Endothelial cell of umbilical vein (primary cell): ENCODE measurements around the gene SMARCE1. TPM values are rescaled to one million over a fixed set of nuclear protein-coding genes. Genes with fewer than 3 reads are reported as not detected.

ENCODE experiments used
- BruUV-seq: library from RNA; stranded (reverse); fragments of 400-500 nt; replicated peaks from 2 replicates; lab custom pipeline; 2021; lab: Mats Ljungman, UMichigan
- CTCF ChIA-PET: fragments of 300-600, 350-600 bp; sonication (Branson Sonifier 250); formaldehyde crosslinking; loops from one replicate; lab custom pipeline; 2021; ENCODE audit warnings: antibody characterized with exemption, inconsistent platforms; lab: Charles Lee
- POLR2A ChIA-PET: fragments of 300-600, 350-600 bp; sonication (Branson Sonifier 250); formaldehyde crosslinking; loops from one replicate; lab custom pipeline; 2021; ENCODE audit warnings: antibody characterized with exemption, inconsistent platforms; lab: Charles Lee
- DNase-seq: peaks from one replicate; pipeline ENCODE4 v3.0.0-alpha.2; 2011; ENCODE audit warnings: low read depth, low spot score
- FAIRE-seq: peaks from 2 replicates; lab custom pipeline; 2011; peaks lifted over from hg19 to GRCh38; lab: Jason Lieb, UNC
- H2AFZ ChIP-seq: 2 replicates; pipeline ENCODE4 v1.6.0; 2012; ENCODE audit warnings: low read depth, low read length, control low read depth, inconsistent platforms
- H3K27ac ChIP-seq: 2 replicates; pipeline ENCODE4 v1.5.1; 2011; ENCODE audit warnings: low read depth, mild to moderate bottlenecking, control low read depth, low read length, moderate library complexity; ENCODE audit not compliant: insufficient read depth
- H3K27me3 ChIP-seq, 2 experiments: 2 replicates each; pipeline versions ENCODE4 v1.6.0 to v1.6.1; 2011; ENCODE audit warnings: low read length in 2 of 2, mixed read lengths in 1 of 2; ENCODE audit not compliant: control insufficient read depth in 2 of 2, insufficient read depth in 2 of 2
- H3K36me3 ChIP-seq, 2 experiments: 2 replicates in 1 of 2; 3 replicates in 1 of 2; pipeline ENCODE4 v1.5.1; 2011; ENCODE audit warnings: low read length in 2 of 2, mild to moderate bottlenecking in 1 of 2, moderate library complexity in 1 of 2; ENCODE audit not compliant: control insufficient read depth in 2 of 2, insufficient read depth in 2 of 2; ENCODE audit errors: extremely low read depth in 1 of 2
- H3K4me1 ChIP-seq: 3 replicates; pipeline ENCODE4 v1.5.1; 2011; ENCODE audit warnings: mild to moderate bottlenecking, low read length; ENCODE audit not compliant: control insufficient read depth, insufficient read depth; ENCODE audit errors: extremely low read depth
- H3K4me2 ChIP-seq: 2 replicates; pipeline ENCODE4 v1.6.1; 2011; ENCODE audit warnings: low read length, control low read depth, mixed read lengths; ENCODE audit not compliant: insufficient read depth
- H3K4me3 ChIP-seq, 3 experiments: fragments of 200-600 bp in 1 of 3; sonication (generic), shearing (Covaris generic) in 1 of 3; replicated peaks in 1 of 3; 2 replicates each; pipeline ENCODE4 v1.5.1; 2011 to 2016; ENCODE audit warnings: control low read depth in 3 of 3, low read length in 3 of 3, mild to moderate bottlenecking in 2 of 3, inconsistent platforms in 1 of 3, low read depth in 1 of 3, moderate library complexity in 1 of 3; ENCODE audit not compliant: insufficient read depth in 1 of 3
- H3K79me2 ChIP-seq: 2 replicates; pipeline ENCODE4 v1.6.0; 2012; ENCODE audit warnings: low read length, inconsistent platforms; ENCODE audit not compliant: control insufficient read depth, insufficient read depth
- H3K9ac ChIP-seq: replicated peaks from 2 replicates; pipeline ENCODE3; 2011; ENCODE audit warnings: low read length, control low read depth; ENCODE audit not compliant: insufficient read depth; ENCODE audit errors: extremely low read depth
- H3K9me1 ChIP-seq: replicated peaks from 3 replicates; pipeline ENCODE4 v1.6.0; 2011; ENCODE audit warnings: mild to moderate bottlenecking, low read length; ENCODE audit not compliant: control insufficient read depth, insufficient read depth; ENCODE audit errors: extremely low read depth
- H3K9me3 ChIP-seq: replicated peaks from 2 replicates; pipeline ENCODE4 v1.5.1; 2012; ENCODE audit warnings: low read length, inconsistent platforms; ENCODE audit not compliant: control insufficient read depth, insufficient read depth
- H4K20me1 ChIP-seq: replicated peaks from 2 replicates; pipeline ENCODE3; 2011; ENCODE audit warnings: mild to moderate bottlenecking, low read length; ENCODE audit not compliant: control insufficient read depth, insufficient read depth; ENCODE audit errors: extremely low read depth
- EZH2 ChIP-seq: IDR thresholded peaks from 2 replicates; pipeline ENCODE4 v1.6.1; 2012; ENCODE audit warnings: borderline replicate concordance, low read depth, mild to moderate bottlenecking, moderate library complexity, low read length, inconsistent platforms; ENCODE audit not compliant: severe bottlenecking
- FOS ChIP-seq: IDR thresholded peaks from 2 replicates; pipeline ENCODE4 v1.6.1; 2011; ENCODE audit warnings: mild to moderate bottlenecking, low read length, moderate library complexity, borderline replicate concordance; ENCODE audit not compliant: insufficient read depth
- GATA2 ChIP-seq: IDR thresholded peaks from 2 replicates; pipeline ENCODE4 v1.7.0; 2011; ENCODE audit warnings: low read depth, mild to moderate bottlenecking, moderate library complexity, mixed read lengths, low read length; ENCODE audit not compliant: insufficient read length, insufficient read depth
- JUN ChIP-seq: IDR thresholded peaks from 2 replicates; pipeline ENCODE4 v1.6.1; 2011; ENCODE audit warnings: borderline replicate concordance, low read depth; ENCODE audit not compliant: insufficient read length, insufficient read depth
- MAX ChIP-seq: IDR thresholded peaks from 2 replicates; pipeline ENCODE4 v1.6.1; 2011; ENCODE audit not compliant: insufficient read depth, insufficient read length
- MYC ChIP-seq: IDR thresholded peaks from one replicate; pipeline ENCODE4 v1.6.1; 2011; ENCODE audit warnings: mild to moderate bottlenecking, low read depth, low read length
- POLR2A ChIP-seq: IDR thresholded peaks from 2 replicates; pipeline ENCODE4 v1.6.1; 2012; ENCODE audit warnings: low read depth, mild to moderate bottlenecking, control low read depth, low read length
- POLR2AphosphoS5 ChIP-seq: IDR thresholded peaks from 2 replicates; pipeline ENCODE4 v1.6.1; 2012; ENCODE audit warnings: low read depth, mild to moderate bottlenecking, control low read depth, low read length, moderate library complexity; ENCODE audit not compliant: insufficient read depth
- dilution Hi-C: fragments of 300-500 bp; cut with MboI; formaldehyde crosslinking; loops from one replicate; pipeline ENCODE4 v1.15.0; 2019; ENCODE audit warnings: low sequenced_read_pairs; ENCODE audit not compliant: extremely low pct_ligation_motif_present
- intact Hi-C: fragments of 100-400 bp; cut with micrococcal nuclease; formaldehyde crosslinking; loops from one replicate; pipeline ENCODE4 v1.10.0; 2022
- polyA plus RNA-seq, 4 experiments: library from polyadenylated mRNA; depleted of rRNA in 3 of 4; stranded (reverse) in 3 of 4; unstranded in 1 of 4; fragments of >200 nt; gene quantifications; 2 replicates each; pipeline versions ENCODE4 v1.2.1 to v1.2.3, GENCODE V29; 2011 to 2012; ENCODE audit warnings: missing spikeins in 1 of 4
- total RNA-seq: library from RNA; stranded (reverse); gene quantifications from 2 replicates; pipeline ENCODE4 v1.2.3, GENCODE V29; 2021
- TF ChIP-seq, protein P1 (sequence below), 2 donors: IDR thresholded peaks; 1 replicate in 1 of 2; 2 replicates in 1 of 2; pipeline ENCODE4 v1.5.1; 2011; ENCODE audit warnings: low read length in 2 of 2, mild to moderate bottlenecking in 2 of 2, moderate library complexity in 2 of 2, control low read depth in 1 of 2, inconsistent platforms in 1 of 2, low read depth in 1 of 2; ENCODE audit not compliant: insufficient read depth in 1 of 2; ENCODE audit errors: extremely low read depth in 1 of 2

Gene SMARCE1
- total and polyA plus RNA-seq, 2 donors (not counting 3 experiments of a cell fraction or from before 2014, with no cell fraction given) = 28.4 to 127 TPM

GRCh38 chr17:40629842-40630241 lies 17.8 kb downstream of the SMARCE1 start:
- no peaks in the 10 kb centered on the region for H3K79me2 ChIP-seq
- H2AFZ ChIP-seq = no peak overlapping the region
- no peak overlapping the region for H3K27ac ChIP-seq
- no TSS peak for BruUV-seq
- no peak overlapping the region for H3K4me2 ChIP-seq
- no peaks in the 10 kb centered on the region for H3K9me1 ChIP-seq
- H3K36me3 ChIP-seq = peaks cover 8 to 27% of the 10 kb centered on the region in 2 experiments
- no peaks in the 10 kb centered on the region for H3K9me3 ChIP-seq
- DNase-seq (no peak), FAIRE-seq (no peak)
- dilution Hi-C loops = no loop called here
- H3K27me3 ChIP-seq = no peaks in the 10 kb centered on the region
- no peaks in the 10 kb centered on the region for H4K20me1 ChIP-seq
- TF ChIP-seq JUN (no peak), EZH2 (no peak), MAX (no peak), POLR2A (no peak), MYC (no peak), GATA2 (no peak), FOS (no peak), POLR2AphosphoS5 (no peak)
- TF ChIP-seq, protein P1, sequence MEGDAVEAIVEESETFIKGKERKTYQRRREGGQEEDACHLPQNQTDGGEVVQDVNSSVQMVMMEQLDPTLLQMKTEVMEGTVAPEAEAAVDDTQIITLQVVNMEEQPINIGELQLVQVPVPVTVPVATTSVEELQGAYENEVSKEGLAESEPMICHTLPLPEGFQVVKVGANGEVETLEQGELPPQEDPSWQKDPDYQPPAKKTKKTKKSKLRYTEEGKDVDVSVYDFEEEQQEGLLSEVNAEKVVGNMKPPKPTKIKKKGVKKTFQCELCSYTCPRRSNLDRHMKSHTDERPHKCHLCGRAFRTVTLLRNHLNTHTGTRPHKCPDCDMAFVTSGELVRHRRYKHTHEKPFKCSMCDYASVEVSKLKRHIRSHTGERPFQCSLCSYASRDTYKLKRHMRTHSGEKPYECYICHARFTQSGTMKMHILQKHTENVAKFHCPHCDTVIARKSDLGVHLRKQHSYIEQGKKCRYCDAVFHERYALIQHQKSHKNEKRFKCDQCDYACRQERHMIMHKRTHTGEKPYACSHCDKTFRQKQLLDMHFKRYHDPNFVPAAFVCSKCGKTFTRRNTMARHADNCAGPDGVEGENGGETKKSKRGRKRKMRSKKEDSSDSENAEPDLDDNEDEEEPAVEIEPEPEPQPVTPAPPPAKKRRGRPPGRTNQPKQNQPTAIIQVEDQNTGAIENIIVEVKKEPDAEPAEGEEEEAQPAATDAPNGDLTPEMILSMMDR (IDR thresholded peaks at IDR 0.05; ENCODE audit: extremely low read depth in 1 of 2, insufficient read depth in 1 of 2, low read depth in 1 of 2, low read length in 2 of 2) = no peak
- no peak overlapping the region for H3K9ac ChIP-seq
- ChIA-PET POLR2A (interaction anchor here (0.5 kb wide), 1 partner anchor 157 kb away, joined by 6 read pairs; no protein-coding TSS in a partner anchor), CTCF (interaction anchor here (1.1 to 2.6 kb wide), 3 partner anchors 9 to 14 kb away, joined by 3 to 8 read pairs (median 7); no protein-coding TSS in a partner anchor)
- H3K4me1 ChIP-seq = no peaks in the 10 kb centered on the region
- intact Hi-C loops = no loop called here
- no peak overlapping the region for H3K4me3 ChIP-seq
